ENCODE measurements around the gene SLC38A10.

GRCh38 chr17:81339534-81340296 is 44.6 kb upstream of the SLC38A10 start:
- TF ChIP-seq CTCF (conservative IDR thresholded peaks at IDR 0.05) (no peak), ZFX (IDR thresholded peaks at IDR 0.05) (no peak)

Measured in C4-2B (cell line).